GM21515 (cell line): ENCODE data around the gene C12orf42.

Experiments
- ATAC-seq: cut with Tn5 transposase; IDR thresholded peaks from one replicate; pipeline ENCODE4 v1.9.1; 2021; ENCODE audit not compliant: unreplicated experiment

The C12orf42 gene

DNA sequence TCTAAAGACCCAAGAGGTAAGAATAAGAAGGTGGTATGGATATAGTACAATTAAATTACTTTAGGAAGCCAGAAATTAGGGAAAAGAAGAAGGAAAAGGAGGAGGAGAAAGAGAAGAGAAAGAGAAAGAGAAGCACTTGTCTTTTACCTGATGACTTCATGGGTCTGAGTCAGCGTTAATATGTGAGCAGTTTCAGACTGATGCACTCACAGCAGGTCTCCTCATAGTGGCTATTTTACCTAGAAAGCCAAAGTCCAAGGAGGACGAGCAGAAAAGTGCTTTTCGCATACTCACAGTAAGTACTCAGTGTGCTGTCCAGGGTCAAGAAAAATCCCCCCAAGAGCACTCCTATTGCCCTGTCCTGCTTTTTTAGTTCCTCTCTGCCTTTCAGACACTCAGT, 222.1 kb downstream of the C12orf42 start:
- no peak for ATAC-seq

DNA sequence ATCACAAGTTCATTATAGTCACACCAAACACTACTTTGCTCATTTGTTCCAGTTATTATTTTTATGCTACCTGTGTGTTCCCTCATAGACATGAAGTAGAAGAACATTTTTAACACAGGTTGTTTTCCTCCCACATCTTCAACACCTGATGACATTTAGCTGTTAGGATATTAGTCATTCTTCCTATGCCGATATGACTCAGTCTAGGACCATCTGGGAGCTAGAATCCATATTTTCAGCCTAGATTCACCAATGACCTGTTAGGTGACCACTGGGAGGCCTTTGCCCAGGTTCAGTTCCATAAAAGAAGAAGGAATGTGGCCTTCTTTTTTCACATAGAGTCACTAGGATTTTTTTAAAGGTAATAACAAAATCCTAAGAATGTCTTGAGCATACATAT, 222.8 kb downstream of the C12orf42 start:
- no peak for ATAC-seq

DNA sequence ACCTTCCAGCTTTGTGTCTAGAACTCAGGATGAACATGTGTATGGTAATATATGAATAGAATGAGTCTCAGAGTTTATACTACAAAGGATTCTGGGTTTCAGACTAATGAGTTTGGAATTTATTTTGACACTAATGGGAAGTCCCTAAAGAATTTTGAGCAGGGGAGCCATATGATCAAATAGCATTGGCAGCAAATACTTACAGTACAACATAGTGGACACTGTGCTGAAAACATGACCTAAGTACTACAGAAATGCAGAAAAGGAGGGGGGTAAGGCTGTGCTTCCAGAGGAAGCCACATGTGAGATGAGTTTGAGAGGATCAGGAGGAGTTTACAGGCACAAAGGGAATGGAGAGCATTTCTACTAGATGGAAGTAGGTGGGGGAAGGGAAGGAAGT, 225.8 kb downstream of the C12orf42 start:
- ATAC-seq, result no peak

DNA sequence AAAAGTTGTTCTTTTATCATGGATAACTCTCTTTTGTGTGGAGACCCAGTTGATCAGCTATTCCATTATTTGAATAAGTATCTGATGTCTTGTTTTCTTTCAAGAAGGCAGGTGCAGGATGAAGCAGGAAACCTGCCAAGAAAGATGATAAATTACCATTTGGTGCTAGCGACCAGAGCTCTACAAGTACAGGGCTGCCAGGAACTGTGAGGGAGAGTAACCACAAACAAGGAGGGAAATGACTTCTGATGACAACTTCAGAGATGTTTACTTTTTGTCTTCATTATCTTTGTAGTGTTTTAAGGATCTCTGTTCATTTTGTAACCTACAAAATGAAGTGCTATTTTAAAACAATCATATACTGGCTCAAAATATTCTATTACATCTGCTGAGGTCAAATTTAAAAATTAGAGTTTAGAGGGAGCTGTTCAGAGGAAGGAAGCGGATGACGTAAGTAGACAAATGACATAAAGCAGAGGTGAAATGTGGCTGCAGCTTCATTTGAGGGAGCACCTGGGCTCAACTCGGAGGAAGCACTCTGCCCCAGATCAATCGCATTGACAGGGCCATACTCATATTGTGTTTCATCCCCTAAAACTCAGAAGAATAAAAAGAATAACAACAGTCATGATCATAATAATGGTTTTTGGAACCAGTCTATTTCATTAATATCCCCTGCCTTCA, 226.8 kb downstream of the C12orf42 start:
- ATAC-seq, result no peak

DNA sequence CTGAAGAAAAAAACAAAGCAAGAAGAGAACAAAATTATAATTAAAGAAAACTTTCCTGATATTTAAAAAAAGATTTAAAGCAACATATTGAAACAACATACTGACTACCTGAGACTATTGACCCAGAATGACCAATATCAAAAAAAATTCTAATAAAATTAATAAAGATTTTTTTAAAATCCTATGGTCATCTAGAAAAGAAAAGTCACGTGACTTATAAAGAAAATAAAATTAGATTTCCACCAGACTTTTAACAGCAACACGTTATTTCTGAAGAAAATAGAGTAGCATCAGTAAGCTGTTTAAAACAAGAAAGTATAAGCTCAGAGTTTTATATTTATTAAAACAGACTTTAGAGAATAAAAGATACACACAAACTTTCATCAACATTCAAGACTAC, 238.0 kb downstream of the C12orf42 start:
- no peak for ATAC-seq
